SU-DHL-6 (cell line): ENCODE measurements around the gene SCTR.

ENCODE experiments used
- EZH2phosphoT487 ChIP-seq: fragments of 200-600 bp; sonication (generic), shearing (Covaris generic); conservative IDR thresholded peaks from 2 replicates; pipeline ENCODE4 v1.6.1; 2018; ENCODE audit warnings: mild to moderate bottlenecking, antibody characterized with exemption, low read length, moderate library complexity, mixed read lengths
- TF ChIP-seq, protein P1 (sequence below): fragments of 200-600 bp; sonication (generic); IDR thresholded peaks from one replicate; pipeline ENCODE4 v1.5.1; 2017; ENCODE audit warnings: antibody characterized with exemption, mild to moderate bottlenecking, low read length, moderate library complexity; ENCODE audit not compliant: insufficient read depth, poor library complexity, severe bottlenecking

DNA sequence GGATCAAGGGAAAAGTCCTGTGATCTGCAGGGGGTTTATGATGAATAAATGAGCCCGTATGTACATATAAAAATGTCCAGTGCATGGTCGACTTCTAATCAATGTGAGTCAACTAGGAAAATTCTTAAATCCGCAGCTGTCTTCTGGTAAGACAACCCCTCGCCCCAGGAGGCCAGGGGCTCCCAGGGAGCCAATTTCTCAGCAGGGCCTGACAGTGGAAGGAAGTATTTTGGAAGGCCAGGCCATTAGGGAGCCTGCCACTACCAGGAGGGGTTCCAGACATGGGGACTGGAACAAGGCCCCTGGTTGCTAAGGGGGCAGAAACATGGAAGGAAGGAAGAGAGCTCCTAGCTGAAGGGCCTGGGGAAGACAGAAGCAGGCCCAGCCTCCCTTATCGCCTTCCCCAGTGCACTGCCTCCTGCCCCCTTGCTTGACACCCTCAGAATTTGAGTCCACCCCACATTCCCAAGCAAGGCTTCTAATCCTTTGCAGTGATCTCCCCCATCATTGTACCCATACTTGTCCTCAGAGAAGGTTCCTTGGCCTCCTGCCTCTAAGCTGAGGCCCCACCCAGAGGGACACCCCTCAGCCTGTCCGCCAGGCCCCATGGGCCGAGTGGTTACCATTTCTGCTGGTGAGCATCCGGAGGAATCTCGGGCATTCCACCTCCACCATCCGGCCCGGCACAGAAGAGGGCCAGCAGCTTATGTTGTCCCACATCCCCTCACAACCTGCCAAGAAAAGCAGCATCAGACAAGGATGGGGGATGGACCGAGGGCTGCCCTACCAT, 45.9 kb downstream of the SCTR start:
- TF ChIP-seq, protein P1, sequence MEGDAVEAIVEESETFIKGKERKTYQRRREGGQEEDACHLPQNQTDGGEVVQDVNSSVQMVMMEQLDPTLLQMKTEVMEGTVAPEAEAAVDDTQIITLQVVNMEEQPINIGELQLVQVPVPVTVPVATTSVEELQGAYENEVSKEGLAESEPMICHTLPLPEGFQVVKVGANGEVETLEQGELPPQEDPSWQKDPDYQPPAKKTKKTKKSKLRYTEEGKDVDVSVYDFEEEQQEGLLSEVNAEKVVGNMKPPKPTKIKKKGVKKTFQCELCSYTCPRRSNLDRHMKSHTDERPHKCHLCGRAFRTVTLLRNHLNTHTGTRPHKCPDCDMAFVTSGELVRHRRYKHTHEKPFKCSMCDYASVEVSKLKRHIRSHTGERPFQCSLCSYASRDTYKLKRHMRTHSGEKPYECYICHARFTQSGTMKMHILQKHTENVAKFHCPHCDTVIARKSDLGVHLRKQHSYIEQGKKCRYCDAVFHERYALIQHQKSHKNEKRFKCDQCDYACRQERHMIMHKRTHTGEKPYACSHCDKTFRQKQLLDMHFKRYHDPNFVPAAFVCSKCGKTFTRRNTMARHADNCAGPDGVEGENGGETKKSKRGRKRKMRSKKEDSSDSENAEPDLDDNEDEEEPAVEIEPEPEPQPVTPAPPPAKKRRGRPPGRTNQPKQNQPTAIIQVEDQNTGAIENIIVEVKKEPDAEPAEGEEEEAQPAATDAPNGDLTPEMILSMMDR = no peak
- no peak for TF ChIP-seq EZH2phosphoT487
